ENCODE measurements around the gene HIC1.

DNA sequence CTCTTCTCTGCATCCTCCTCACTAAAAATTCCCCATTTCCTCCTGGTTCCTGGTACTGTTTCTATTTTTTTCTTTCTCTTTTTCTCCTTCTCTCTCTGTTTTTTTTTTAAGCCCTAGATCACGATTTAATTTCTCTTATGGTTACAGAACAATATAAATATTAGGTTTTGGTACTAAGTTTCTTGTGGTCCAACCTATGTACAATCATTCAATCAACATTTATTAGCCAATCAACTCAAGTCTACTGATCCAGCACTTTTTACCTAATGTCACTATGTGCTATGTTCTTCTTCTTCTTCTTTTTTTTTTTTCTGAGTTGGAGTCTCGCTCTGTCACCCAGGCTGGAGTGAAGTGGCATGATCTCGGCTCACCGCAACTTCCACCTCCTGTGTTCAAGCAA is 42.4 kb upstream of the HIC1 start:
- no peak for TF ChIP-seq POLR2AphosphoS5 (IDR thresholded peaks at IDR 0.05; ENCODE audit: low read depth, low read length)
- no peak for TF ChIP-seq POLR2A (IDR thresholded peaks at IDR 0.05; ENCODE audit: low read depth, low read length)
- no peak for TF ChIP-seq TAF1 (IDR thresholded peaks at IDR 0.05; ENCODE audit: borderline replicate concordance, low read depth, low read length)

Data from GM12892 (cell line).